Esophagus muscularis mucosa (tissue), 4 donors: ENCODE measurements around the gene FEZ2. TPM values are rescaled to one million over a fixed set of nuclear protein-coding genes. Genes with fewer than 3 reads are reported as not detected.

Experiments used
- DNase-seq: peaks from one replicate; pipeline ENCODE4 v3.0.0-alpha.2; 2017; ENCODE audit errors: extremely low spot score
- H3K27ac ChIP-seq, 4 donors: fragments of 200-600 bp; sonication (generic); replicated peaks in 1 of 4; 1 replicate in 3 of 4; 2 replicates in 1 of 4; pipeline ENCODE4 v1.5.1; 2016 to 2019; ENCODE audit warnings: mild to moderate bottlenecking in 1 of 4
- H3K27me3 ChIP-seq, 4 donors: fragments of 200-600 bp; sonication (generic); one replicate each; pipeline versions ENCODE4 v1.5.1 to v1.6.0; 2016 to 2019
- H3K36me3 ChIP-seq, 4 donors: fragments of 200-600 bp; sonication (generic); one replicate each; pipeline ENCODE4 v1.5.1; 2016 to 2019
- H3K4me1 ChIP-seq, 4 donors: fragments of 200-600 bp; sonication (generic); one replicate each; pipeline ENCODE4 v1.5.1; 2016 to 2019
- H3K4me3 ChIP-seq, 4 donors: fragments of 200-600 bp; sonication (generic); 1 replicate in 2 of 4; 2 replicates in 2 of 4; pipeline ENCODE4 v1.5.1; 2016 to 2019; ENCODE audit warnings: mild to moderate bottlenecking in 4 of 4, moderate library complexity in 1 of 4
- H3K9me3 ChIP-seq, 4 donors: fragments of 200-600 bp; sonication (generic); 1 replicate in 3 of 4; 2 replicates in 1 of 4; pipeline ENCODE4 v1.5.1; 2016 to 2019
- CTCF ChIP-seq, 3 experiments: fragments of 200-600 bp in 2 of 3; fragments of 450-650 bp in 1 of 3; sonication (generic) in 2 of 3; IDR thresholded peaks; one replicate each; pipeline ENCODE4 v1.5.1; 2017 to 2019; ENCODE audit warnings: antibody characterized with exemption in 3 of 3, mild to moderate bottlenecking in 2 of 3, moderate library complexity in 1 of 3
- EP300 ChIP-seq: sonication (generic); formaldehyde crosslinking; IDR thresholded peaks from one replicate; pipeline ENCODE4 v1.6.1; 2017; ENCODE audit warnings: antibody characterized with exemption
- POLR2A ChIP-seq: fragments of 450-650 bp; IDR thresholded peaks from one replicate; pipeline ENCODE4 v1.6.1; 2017; ENCODE audit warnings: antibody characterized with exemption, moderate library complexity, mild to moderate bottlenecking, low read depth
- POLR2AphosphoS5 ChIP-seq, 2 donors: sonication (generic); formaldehyde crosslinking; IDR thresholded peaks; one replicate each; pipeline ENCODE4 v1.6.1; 2017; ENCODE audit warnings: antibody characterized with exemption in 2 of 2
- WGBS: methylation state at CpG from one replicate; pipeline ENCODE4 v1.1.5; 2018; 5-methylcytosine and 5-hydroxymethylcytosine counted together
- intact Hi-C: fragments of 100-400 bp; cut with DNase I; formaldehyde crosslinking; loops from one replicate; pipeline ENCODE4 v1.15.1; 2023
- total RNA-seq, 4 donors: library from RNA; depleted of rRNA; stranded (reverse); fragments of >200 nt; gene quantifications; one replicate each; pipeline versions ENCODE4 v1.1.0 to v1.2.1, GENCODE V29; 2016

The FEZ2 gene
- 10 to 100 TPM; 40.4 to 58.2 (median 45.2) TPM for total RNA-seq

DNA sequence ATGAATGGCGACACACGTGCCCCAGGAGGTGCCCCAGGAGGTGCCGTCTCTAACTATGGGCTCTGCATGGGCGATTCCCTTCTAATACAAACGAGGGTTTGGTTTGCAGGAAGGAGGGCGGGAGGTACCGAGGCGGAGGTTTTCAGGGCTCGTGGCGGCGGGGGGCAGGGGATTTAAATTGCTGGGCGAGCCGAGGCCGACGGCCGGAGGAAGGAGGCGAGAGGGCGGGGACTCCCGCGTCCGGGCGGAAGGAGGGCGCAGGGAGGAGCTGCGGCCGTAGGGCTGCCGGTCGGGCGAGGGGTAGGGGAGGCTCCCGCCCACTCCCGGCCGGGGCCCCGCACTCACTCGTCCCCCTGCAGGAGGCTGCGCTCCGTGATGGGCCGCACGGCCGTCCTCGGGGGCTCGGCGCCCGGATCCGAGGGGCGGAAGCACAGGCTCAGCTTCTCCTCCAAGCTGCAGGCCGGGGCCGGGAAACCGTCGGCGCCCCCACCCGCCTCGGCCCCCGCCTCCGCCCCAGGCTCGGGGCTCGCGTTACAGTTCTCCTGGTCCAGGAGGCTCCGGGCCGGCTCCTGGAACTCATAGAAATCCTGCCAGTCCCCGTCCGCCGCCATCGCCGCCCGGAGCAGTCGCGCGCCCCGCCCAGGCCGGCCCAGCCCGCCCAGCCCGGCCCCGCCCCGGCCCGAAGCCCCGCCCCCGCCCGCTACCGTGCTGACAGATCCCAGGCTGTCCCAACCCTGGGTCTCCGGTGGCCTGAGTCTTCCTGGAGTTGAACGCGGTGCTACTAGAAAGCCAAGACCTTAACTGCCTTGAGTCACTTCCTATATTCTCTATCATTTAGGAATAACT is at the start of gene FEZ2:
Gene FEZ2 (minus strand): TSS at position 637 of the 846 bp plus-strand sequence. CDS start 26 bp downstream, at position 611.
- no peak for DNase-seq
- Histone ChIP-seq H3K4me1 (peaks cover 15 to 38% (median 31%) of the 10 kb centered on the region in 4 donors), H3K27ac (peak within 1 kb of the TSS; percentile 93 to 98 (median 97)), H3K4me3 (peak within 1 kb of the TSS; percentile 87 to 100 (median 99)), H3K27me3 (no peaks in the 10 kb centered on the region), H3K36me3 (no peaks in the 10 kb centered on the region), H3K9me3 (no peaks in the 10 kb centered on the region)
- intact Hi-C loops, result no loop called here
- TF ChIP-seq EP300 (no peak), CTCF (IDR thresholded peaks at IDR 0.05) (no peak), POLR2A (no peak), POLR2AphosphoS5 (IDR thresholded peaks at IDR 0.05) (peak; percentile 40 to 41)
- WGBS, result 2% methylated on average over 12 of the region's 81 CpGs

GRCh38 chr2:36634981-36635597 is 37.1 kb upstream of the FEZ2 start:
- Histone ChIP-seq H3K4me3 (no peak overlapping the region), H3K27ac (no peak overlapping the region), H3K9me3 (no peaks in the 10 kb centered on the region), H3K4me1 (peaks cover 0 to 8% (median 5%) of the 10 kb centered on the region in 4 donors), H3K36me3 (no peaks in the 10 kb centered on the region), H3K27me3 (no peaks in the 10 kb centered on the region)
- TF ChIP-seq POLR2A, result no peak
- TF ChIP-seq CTCF (IDR thresholded peaks at IDR 0.05), result no peak
- no peak for TF ChIP-seq POLR2AphosphoS5 (IDR thresholded peaks at IDR 0.05)
- no peak for TF ChIP-seq EP300
- intact Hi-C loops, result no loop called here
- WGBS, result 67% methylated on average over 3 of the region's 3 CpGs
- no peak for DNase-seq

GRCh38 chr2:36633470-36634092 is 35.6 kb upstream of the FEZ2 start:
- DNase-seq, result no peak
- intact Hi-C loops, result no loop called here
- Histone ChIP-seq H3K27me3 (no peaks in the 10 kb centered on the region), H3K27ac (no peak overlapping the region), H3K4me3 (no peak overlapping the region), H3K36me3 (no peaks in the 10 kb centered on the region), H3K9me3 (no peaks in the 10 kb centered on the region), H3K4me1 (peaks cover 0 to 8% (median 5%) of the 10 kb centered on the region in 4 donors)
- TF ChIP-seq CTCF (IDR thresholded peaks at IDR 0.05), result no peak
- no peak for TF ChIP-seq EP300
- no peak for TF ChIP-seq POLR2AphosphoS5 (IDR thresholded peaks at IDR 0.05)
- TF ChIP-seq POLR2A, result no peak
- WGBS, result 90% methylated on average over 2 of the region's 2 CpGs

GRCh38 chr2:36626756-36627155 is 28.8 kb upstream of the FEZ2 start:
- H3K27ac ChIP-seq, result no peak overlapping the region
- no peaks in the 10 kb centered on the region for H3K36me3 ChIP-seq
- no peaks in the 10 kb centered on the region for H3K27me3 ChIP-seq
- 95% methylated on average over 3 of the region's 3 CpGs for WGBS
- peaks cover 0 to 13% (median 7%) of the 10 kb centered on the region in 4 donors for H3K9me3 ChIP-seq
- intact Hi-C loops, result no loop called here
- H3K4me1 ChIP-seq, result no peaks in the 10 kb centered on the region
- no peak for DNase-seq
- TF ChIP-seq POLR2AphosphoS5 (IDR thresholded peaks at IDR 0.05) (no peak), CTCF (IDR thresholded peaks at IDR 0.05) (no peak), EP300 (no peak), POLR2A (no peak)
- no peak overlapping the region for H3K4me3 ChIP-seq
